ENCODE data around the gene ZNF195.
A peak's percentile ranks its signal among the peaks of the same experiment; 100 is the strongest.
"Not testable (repeated sequence)": the region's sequence is repeated elsewhere in the genome, so short reads cannot be mapped to it uniquely, and the experiment has no call there.

The ZNF195 gene
- total RNA-seq = 25.5 to 41.3 (median 37.9) reads per million in 4 donors

DNA sequence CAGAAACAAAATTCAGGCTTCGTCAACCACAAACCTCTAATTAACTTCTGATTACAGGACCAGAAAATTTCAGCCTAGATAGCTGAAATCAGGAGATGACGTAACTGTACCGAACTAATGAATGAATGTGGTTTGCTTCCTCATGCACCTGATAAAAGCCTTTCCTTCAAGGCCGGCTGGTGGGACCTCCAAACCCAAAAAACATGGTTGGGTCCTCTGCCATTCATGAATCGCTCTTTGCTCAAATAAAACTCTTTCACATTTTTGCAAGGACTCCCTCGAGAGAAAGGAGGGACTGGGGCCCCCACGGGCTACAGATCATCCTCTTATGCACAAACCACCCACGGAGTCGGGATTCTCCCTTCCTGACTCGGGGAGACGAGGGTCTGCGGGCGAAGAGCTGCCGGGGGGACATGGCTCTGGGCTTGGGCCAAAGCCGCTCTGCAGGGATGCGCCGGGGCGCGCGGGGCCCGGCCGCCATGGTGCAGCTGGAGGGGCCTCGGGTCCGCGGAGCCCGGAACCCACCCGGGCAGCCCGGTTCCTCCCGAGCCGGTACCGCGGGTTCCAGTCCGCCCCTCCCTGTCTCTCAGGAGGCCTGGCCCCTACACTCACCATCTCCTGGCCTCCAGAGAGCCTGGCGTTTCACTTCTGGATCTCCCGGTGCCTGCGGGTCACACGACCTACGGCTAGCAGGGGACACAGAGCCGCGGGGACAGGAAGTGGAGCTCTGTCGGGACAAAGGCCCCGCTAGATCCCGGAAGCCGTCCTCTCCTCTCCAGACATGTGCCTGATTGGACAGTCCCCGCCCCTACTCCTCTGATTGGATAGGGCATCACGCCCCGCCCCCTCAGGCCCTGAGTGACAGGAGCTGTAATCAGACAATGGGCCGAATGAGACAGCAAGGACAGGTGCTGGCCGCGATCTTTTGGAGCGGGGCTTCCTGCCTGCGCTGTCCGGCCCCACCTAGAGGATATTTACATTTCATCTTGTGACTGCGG is at the start of gene ZNF195:
Gene ZNF195, minus strand, starts transcription at position 721 of the 998 bp plus-strand sequence. Its CDS starts 106 bp downstream, at position 615.
- DNase-seq = peak; percentile 93 to 98 (median 96)

DNA sequence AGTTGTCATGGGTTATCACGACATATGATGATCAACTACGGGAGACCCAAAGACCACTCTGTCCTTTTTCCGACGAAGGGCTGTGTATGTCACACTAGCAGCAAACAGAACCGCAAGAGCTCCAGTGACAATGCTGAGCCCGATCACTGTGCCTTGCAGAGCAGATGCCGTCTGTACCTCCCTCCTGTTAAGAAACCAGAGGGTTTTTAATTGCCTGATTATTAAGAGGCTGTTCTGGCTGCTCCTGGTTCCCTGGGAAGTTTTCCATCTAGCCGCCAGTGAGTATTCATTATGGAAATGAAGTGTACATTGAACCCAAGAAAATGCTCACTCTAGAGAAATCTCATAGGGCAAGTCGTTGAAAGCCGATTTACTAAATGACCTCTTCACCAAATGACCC is 49.1 kb upstream of the ZNF195 start:
- not testable (repeated sequence) for DNase-seq

DNA sequence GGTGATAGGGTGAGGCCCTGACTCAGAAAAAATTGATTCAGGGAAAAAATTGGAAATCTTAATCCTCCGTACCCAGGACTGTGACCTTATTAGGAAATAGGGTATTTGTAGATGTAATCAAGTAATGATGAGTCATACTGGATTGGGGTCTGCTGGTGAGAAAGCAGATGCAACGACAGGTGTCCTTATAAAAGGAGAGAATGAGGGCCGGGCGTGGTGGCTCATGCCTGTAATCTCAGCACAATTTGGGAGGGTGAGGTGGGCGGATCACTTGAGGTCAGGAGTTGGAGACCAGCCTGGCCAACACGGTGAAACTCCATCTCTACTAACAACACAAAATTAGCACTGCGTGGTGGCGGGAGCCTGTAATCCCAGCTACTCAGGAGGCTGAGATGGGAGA is 47.6 kb upstream of the ZNF195 start:
- DNase-seq = not testable (repeated sequence)

DNA sequence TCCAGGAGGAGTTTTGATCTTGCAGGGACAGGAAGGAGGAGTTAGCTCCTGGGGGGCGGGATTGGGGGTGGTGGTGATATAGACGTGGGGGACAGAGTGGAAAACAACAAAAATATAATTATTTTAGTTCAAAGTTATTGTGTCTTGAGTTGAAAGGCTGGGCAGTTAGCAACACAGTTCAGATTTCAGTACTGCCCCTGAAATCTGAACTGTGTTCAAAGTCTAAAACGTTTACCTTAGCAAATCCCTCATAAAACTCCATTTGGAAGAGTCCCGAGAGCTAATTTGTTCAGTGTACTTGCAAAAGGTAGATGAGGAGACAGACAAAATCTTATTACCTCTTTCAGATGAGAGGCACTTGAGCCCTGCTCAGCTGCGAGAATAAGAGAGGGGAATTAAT is 45.0 kb upstream of the ZNF195 start:
- DNase-seq = not testable (repeated sequence)

DNA sequence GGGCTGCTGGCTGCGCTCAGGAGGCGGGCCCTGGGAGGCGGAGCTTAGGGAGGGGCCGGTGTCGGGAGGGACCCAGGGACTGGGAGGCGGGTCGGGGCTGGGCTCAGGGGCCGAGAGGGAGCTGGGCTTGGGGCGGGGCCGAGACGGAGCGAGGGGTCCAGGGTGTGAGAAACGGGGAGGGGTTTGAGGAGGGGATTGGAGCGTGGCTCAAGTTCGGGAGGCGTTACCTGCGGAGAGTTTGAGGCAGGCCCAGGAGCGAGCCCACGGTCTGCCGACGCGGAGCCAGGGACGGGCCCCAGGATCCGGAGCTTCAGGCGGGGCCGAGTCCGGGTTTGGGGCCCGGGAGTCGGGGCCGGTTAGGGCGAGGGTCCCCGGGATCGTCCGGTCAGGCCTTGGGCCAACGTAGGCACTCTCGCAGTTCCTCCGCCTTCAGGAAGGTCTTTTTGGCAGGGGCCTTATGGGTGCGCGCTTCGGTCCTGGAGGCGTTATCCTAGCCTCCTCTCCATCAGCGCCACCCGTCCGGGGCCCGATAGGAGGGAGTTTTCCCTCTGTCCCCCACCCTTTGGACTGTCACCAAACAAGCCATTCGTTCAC is 44.3 kb upstream of the ZNF195 start:
- not testable (repeated sequence) for DNase-seq

DNA sequence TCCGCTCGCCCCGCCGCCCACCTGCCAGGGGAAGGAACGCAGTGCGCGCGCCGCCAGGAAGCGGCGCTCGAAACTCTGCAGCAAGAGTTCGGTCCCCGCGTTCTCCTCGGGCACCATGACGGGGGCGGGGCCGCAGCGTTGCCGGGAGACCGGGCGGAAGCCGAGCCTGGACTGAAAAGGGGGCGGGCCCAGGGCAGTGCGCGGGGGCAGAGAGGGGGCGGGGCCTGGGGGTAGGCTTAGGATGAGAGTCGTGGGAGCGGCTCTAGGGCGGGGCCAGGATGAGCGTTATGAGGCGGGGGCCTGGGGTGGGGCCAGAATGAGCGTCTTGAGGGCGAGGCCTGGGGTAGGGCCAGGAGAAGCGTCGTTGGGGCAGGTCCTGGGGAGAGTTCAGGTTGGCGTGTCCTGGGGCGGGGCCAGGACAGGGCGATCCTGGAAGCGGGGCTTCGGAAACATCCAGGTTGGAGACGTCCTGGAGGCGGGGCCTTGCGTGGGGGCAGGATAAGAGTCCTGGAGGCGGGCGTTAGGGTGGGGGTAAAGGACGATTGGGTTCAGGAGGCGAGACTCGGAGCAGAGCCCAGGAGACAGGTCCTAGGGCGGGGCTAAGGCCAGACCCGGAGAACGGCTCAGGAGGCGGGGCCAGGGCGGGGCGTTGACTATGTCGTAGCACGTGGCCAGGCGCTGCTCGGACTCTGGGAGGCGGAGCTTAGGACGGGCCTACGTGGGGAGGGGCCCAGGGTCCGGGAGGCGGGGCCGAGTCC is 43.6 kb upstream of the ZNF195 start:
- DNase-seq = peak; percentile 90 to 97 (median 95)

DNA sequence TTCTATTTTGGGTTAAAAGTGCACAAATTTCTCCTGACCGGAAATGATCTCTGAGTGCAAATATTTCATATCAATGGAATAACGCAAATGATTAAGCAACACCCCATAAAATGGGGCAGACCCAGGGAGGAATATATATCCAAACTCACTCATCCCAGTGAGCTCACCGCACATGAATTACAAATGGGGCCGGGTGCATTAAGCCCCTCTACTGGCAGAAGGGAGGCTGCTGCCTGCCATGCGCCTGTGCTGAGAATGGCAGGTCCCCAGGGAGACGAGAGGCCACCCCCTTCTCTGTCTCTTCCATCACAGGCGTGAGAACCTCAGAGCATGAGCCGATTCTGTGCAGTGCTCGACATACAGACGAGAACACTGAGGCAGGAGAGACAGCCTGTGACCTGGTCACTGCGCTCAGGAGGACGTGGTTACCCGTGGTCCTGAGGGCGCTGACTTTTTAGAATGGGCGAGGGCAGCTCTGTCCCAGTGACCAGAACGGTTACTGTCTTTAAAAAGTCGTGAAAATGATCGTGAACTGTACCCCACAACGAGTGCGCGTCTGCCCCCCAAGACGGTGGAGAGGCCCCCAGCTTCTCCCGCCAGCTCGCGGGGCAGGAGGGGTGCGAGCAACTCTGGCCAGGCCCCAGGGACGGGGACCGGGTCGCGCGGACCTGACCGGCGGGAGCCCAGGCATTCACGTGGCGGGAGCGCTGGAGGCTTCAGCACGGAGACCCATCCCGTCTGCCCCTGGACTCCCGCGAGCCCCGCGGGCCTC is 42.8 kb upstream of the ZNF195 start:
- not testable (repeated sequence) for DNase-seq

DNA sequence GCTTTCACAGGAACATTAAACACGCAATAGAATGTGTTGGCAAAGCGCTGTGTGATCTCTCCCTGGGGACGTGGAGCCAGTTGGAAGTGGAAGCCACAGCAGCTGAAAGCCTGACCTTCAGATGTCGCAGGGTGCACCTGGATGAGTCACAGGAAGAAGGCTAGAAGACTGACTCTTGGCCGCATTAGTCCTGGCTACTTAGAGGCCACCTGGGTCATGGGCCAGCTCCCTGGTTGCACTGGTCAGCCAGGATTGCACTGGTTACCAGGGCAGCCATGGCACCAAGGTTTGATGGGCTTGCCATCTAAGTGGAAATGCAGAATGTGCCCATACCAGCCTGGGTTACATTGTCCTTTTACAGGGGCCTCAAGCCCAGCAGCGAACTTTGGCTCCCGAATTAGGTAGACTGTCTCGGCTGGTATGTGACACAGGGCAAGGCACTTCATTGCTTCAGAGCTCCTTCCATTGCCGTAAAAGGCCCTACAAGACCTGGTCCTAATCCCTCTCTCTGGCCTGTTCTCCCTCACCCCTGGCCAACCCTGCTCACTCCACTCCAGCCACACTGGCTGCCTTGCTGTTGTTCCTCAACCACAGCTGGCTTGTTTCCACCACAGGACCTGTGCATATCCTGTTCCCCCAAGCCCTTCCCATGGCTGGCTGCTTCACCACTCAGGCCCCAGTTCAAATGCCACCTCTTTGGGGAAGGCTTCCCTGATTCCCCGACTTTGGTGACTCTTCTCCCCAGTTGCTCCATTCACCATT is 41.5 kb upstream of the ZNF195 start:
- not testable (repeated sequence) for DNase-seq

DNA sequence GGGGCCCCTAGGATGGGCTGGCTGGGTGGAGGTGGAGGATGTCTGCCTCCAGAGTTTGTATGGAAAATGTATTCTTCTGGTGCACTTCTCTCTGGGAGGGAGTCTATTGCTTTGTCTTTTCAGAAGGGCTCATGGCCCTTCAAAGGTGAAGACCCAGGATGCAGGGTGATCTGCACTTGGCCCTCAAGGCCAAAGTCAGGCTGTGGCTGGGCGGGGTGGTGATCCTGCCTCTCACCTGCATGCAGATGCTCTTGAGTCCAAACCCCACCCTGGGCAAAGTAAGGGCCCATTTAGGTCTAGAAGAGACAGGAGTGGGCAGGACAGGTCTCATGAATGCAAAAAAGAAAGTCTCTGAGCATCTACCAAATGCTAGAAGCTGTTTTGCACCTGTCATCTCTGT is 40.5 kb upstream of the ZNF195 start:
- DNase-seq = not testable (repeated sequence)

DNA sequence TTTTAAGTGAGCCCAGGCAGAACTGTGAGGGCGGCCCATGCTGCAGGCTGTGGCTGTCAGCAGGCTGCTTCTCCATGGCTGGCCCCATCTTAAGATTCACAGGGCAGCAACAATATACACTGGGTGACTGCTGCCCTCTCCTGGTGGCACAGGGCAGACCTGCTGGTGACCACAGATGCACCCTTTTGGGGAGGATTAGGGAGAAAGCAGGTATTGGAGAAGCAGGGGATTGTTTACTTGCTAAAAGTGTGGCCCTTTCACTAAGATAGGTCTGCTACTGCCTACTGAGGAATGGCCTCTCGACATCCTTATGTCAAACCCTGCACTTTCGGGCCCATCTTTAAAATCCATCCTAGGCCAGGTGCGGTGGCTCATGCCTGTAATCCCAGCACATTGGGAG is 38.1 kb upstream of the ZNF195 start:
- peak in 3 of 5 donors; percentile 47 to 54 (median 49) for DNase-seq

DNA sequence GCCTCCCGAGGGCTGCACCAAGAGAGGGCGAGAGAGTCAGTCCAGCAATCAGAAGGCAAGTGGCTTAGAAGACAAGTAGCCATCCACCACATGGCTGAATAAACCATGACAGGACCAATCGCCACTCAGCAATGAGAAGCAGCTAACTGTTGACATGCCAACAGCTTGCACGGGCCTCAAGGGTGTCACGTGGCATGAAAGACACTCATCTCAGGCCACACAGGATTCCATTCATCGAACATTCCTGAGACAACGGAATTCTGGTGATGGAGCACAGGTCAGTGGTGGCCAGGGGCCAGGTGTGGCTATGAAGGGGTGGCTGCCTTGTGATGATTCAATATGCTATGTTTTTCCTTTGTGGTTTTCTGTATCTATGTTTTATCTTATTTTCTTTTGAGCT is 36.4 kb upstream of the ZNF195 start:
- not testable (repeated sequence) for DNase-seq

DNA sequence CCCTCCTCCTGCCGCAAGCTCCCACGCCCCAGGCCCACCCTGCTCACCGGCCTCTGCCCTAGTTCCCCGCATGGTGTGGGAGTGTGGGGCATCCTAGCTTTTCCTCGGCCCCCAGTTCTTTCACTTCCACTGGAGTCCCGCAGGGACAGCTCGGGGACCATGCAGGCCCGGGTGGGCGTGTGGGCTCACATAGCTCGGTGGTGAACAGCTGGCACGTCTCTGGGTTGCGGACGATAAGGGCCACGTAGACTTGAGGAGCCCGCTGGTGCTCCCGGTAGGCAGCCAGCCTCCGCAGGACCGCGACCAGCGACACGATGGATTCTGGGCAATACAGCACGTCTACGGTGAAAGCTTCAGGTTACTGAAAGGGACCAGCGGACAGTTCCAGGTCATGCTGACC is 34.7 kb upstream of the ZNF195 start:
- not testable (repeated sequence) for DNase-seq

DNA sequence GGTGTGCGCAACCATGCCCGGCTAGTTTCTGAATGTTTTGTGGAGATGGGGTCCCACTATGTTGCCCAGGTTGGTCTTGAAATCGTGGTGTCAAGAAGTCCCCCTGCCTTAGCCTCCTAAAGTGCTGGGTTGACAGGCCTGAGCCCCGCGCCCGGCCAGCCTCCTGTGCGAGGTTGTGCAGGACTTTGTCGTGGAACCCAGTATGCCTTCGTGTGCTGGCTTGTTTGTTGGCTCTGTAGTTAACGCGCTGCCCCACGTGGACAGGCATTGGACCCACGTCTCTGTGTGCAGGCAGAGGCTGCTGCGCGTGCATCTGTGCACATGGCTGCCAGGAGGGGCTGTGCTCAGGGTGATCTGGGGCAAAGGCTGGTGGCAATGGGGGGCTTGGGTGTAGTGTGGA is 33.9 kb upstream of the ZNF195 start:
- no peak for DNase-seq

DNA sequence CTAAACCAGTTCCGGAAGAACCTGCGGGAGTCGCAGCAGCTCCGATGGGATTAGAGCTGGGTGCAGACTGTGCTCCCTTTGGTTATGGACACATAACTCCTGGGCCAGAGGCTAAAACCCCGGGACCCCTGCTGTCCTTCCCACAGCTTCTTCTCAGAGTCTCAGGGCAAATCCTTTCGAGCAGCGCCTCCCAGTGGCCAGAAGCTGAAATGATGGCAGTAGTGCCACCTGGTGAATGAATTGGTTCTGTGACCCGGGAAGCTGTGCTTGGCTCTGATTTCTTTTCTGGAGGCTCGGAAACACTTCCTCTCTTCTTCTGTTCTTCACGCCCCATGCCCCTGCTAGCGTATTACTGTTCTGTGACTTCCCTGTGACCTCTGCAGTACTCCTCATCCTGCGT is 29.8 kb upstream of the ZNF195 start:
- DNase-seq = peak; percentile 50 to 73 (median 61)

DNA sequence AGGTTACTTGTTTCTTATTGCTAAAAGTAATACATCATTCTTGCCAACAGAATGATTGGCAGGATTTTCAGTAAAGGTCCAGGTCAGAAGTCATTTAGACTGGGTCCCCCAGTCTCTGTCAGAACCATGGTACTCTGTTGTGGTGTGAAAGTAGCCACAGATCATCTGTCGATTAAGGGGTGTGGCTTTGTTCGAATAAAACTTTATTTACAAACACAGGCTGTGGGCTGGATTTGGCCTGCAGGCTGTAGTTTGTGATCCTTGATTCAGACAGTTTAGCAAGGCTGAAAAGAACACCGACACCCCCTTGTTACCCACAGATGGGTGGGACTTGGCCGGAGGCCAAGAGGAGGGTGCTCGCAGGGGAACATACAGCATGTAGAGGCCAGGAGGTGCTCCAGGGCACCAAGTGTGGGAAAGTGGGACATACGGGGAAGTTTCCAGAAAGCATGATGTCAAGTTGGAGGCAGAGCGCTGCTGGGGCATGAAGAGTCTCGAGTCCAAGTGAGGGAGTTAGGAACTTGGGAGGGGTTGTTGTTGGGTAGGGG is 29.2 kb upstream of the ZNF195 start:
- not testable (repeated sequence) for DNase-seq

DNA sequence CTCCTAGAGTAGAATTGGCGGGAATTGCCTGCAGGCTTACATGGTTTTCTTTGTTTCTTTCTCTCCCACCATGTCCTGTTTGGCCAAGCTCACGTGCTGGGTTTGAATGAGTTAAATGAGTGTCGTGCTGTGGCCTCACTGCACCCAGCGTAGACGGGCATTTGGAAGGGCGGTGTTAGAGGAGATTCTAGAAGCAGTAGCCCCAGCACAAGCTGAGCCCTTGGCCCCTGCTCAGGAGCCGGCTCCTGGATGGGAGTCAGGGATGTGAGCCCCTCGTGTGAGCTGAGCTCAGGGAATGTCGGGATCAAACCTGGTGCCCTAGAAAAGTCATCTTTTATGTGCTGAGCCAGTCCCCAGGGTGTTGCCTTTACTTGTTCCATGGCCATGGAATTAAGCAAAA is 28.0 kb upstream of the ZNF195 start:
- not testable (repeated sequence) for DNase-seq

DNA sequence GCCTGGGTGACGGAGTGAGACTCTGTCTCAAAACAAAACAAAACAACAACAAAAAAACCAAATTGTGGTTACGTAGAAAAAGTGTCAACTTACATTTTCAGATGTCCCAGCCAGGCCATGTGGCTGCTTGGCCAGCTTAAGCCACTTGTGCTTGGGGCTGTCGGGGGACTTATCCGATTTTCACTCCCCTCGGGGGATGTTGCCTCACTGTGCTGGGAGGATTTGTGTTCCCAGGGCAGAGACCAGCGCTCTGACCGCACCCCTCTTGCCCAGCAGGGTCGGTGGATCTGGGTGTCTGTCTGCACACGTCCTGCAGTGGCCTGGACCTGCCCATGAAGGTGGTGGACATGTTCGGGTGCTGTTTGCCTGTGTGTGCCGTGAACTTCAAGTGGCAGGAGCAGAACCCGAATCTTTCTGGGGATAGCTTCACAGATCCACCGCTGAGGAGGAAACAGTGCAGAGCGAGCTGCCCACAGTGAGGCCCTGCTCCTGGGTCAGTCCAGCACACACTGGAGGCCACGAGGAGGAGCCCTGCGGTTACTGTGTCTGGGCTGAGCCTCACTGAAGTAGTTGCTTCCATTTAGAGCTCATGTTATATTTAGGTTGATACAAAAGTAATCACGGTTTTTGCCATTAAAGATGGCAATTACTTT is 27.4 kb upstream of the ZNF195 start:
- not testable (repeated sequence) for DNase-seq

DNA sequence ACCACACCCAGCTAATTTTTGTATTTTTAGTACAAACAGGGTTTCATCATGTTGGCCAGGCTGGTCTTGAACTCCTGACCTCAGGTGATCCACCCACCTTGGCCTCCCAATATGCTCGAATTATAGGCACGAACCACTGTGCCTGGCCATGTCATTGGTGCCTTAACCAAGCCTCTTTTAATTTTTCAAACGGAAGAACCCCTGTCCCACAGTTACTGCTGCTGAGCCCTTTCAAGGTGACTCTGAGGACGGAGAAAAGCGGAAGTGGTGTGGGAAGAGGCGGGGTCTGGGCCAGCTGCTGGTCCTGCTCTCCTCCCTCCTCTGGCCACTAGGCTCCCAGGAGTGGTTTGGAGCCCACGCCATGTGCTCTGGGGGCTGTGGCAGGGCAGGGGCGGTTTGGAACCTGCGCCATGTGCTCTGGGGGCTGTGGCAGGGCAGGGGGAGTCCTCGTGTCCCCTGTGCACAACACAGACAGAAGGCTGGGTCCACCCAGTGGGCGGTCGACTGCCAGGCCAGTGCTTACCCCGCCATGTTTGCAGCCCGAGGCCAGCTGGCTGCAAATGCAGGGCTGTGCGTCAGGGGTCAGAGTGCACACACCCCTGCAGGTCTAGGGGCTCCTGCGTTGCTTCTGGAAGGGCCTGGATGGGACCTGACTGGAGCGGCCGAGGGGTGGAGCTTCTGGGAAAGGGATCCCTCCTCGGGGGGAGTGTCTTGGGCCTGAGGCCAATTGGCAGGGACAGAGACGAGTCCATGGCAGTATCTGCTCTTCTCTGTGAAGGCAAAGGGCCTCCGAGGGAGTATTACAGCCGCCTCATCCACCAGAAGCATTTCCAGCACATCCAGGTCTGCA is 25.4 kb upstream of the ZNF195 start:
- DNase-seq = not testable (repeated sequence)

DNA sequence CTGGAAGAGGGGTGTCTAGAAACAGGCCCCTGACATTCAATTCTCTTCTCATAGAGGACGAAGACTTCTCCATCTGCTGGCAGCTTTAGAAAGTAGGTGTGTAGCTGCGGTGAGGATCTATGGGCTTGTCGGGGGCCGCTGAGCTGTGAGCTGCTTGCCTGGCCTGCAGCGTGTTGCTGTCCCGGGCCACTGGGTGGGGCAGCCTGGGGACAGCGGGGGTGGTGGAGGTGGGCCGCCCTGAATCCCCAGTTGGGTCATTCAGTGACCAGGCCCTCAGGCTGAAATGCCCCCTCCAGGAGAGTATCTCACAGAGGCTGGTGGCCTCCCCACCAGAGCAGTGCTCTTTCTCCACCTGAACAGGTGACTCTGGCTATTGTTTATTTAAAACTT is 23.9 kb upstream of the ZNF195 start:
- DNase-seq = not testable (repeated sequence)
